NCI-H774 (cell line): ENCODE results near the gene EVC2.
"Not testable (repeated sequence)": the region's sequence is repeated elsewhere in the genome, so short reads cannot be mapped to it uniquely, and the experiment has no call there.

ENCODE experiments used
- DNase-seq: peaks from one replicate; lab custom pipeline; 2025; lab: John Stamatoyannopoulos, UW

EVC2 gene

GRCh38 chr4:5629542-5629941 lies 78.8 kb downstream of the EVC2 start:
- no peak for DNase-seq

- DNase-seq = no peak
Observed at GRCh38 chr4:5626913-5627312, 81.4 kb downstream of the EVC2 start.

GRCh38 chr4:5622596-5622995 lies 85.8 kb downstream of the EVC2 start:
- no peak for DNase-seq

- DNase-seq = no peak
Observed at GRCh38 chr4:5619913-5620625, 88.3 kb downstream of the EVC2 start.

- DNase-seq = no peak
Observed at GRCh38 chr4:5618051-5618960, 90.1 kb downstream of the EVC2 start.

GRCh38 chr4:5616331-5616950 lies 91.9 kb downstream of the EVC2 start:
- DNase-seq = no peak

GRCh38 chr4:5615496-5616075 lies 92.8 kb downstream of the EVC2 start:
- no peak for DNase-seq

GRCh38 chr4:5611750-5612149 lies 96.6 kb downstream of the EVC2 start:
- DNase-seq = no peak

GRCh38 chr4:5609306-5610007 lies 98.9 kb downstream of the EVC2 start:
- DNase-seq = peak; percentile 94

- DNase-seq = not testable (repeated sequence)
Observed at GRCh38 chr4:5593828-5594227, 114.5 kb downstream of the EVC2 start.

- peak; percentile 22 for DNase-seq
Observed at GRCh38 chr4:5592272-5592671, 116.1 kb downstream of the EVC2 start.

GRCh38 chr4:5589495-5589894 lies 118.9 kb downstream of the EVC2 start:
- no peak for DNase-seq

- DNase-seq = no peak
Observed at GRCh38 chr4:5588046-5588445, 120.3 kb downstream of the EVC2 start.

GRCh38 chr4:5575941-5576340 lies 132.4 kb downstream of the EVC2 start:
- no peak for DNase-seq

- no peak for DNase-seq
Observed at GRCh38 chr4:5574386-5574785, 134.0 kb downstream of the EVC2 start.

- DNase-seq = no peak
Observed at GRCh38 chr4:5573965-5574364, 134.4 kb downstream of the EVC2 start.

GRCh38 chr4:5572751-5573150 lies 135.6 kb downstream of the EVC2 start:
- DNase-seq = no peak

GRCh38 chr4:5572114-5572513 lies 136.2 kb downstream of the EVC2 start:
- DNase-seq = no peak

GRCh38 chr4:5571646-5572045 lies 136.7 kb downstream of the EVC2 start:
- no peak for DNase-seq

GRCh38 chr4:5569451-5569850 lies 138.9 kb downstream of the EVC2 start:
- DNase-seq = no peak

- DNase-seq = no peak
Observed at GRCh38 chr4:5568931-5569330, 139.4 kb downstream of the EVC2 start.

- DNase-seq = no peak
Observed at GRCh38 chr4:5568336-5568735, 140.0 kb downstream of the EVC2 start.
